Activated naive CD4-positive, alpha-beta T cell treated with anti-CD3 and anti-CD28 coated beads, Interleukin-2, amount 50 U/mL, for 72 hours (primary cell): Measurements from ENCODE around the gene MXRA5. TPM values are rescaled to one million over a fixed set of nuclear protein-coding genes. Genes with fewer than 3 reads are reported as not detected.
"Not testable (repeated sequence)": the region's sequence is repeated elsewhere in the genome, so short reads cannot be mapped to it uniquely, and the experiment has no call there.

Experiments
- ATAC-seq, 2 donors: fragments of 150-1000 bp; cut with Tn5 transposase; 2 replicates each; pipeline ENCODE4 v1.10.0; 2021; ENCODE audit warnings: mild to moderate bottlenecking in 2 of 2, moderate library complexity in 2 of 2
- DNase-seq, 2 donors: peaks; one replicate each; pipeline ENCODE4 v3.0.0; 2021 to 2022; ENCODE audit warnings: low spot score in 2 of 2
- H3K27ac Mint-ChIP-seq, 2 donors: one replicate each; pipeline ENCODE4 v1.8.0; 2022; ENCODE audit warnings: mild to moderate bottlenecking in 2 of 2, mixed read lengths in 2 of 2
- H3K36me3 Mint-ChIP-seq, 2 donors: one replicate each; pipeline ENCODE4 v1.8.0; 2022; ENCODE audit warnings: mixed read lengths in 2 of 2
- H3K9me3 Mint-ChIP-seq, 2 donors: one replicate each; pipeline ENCODE4 v1.8.0; 2022; ENCODE audit warnings: mixed read lengths in 2 of 2
- total RNA-seq, 2 donors: library from RNA; stranded (reverse); gene quantifications; one replicate each; pipeline ENCODE4 v1.2.3, GENCODE V29; 2022

The MXRA5 gene, protein sequence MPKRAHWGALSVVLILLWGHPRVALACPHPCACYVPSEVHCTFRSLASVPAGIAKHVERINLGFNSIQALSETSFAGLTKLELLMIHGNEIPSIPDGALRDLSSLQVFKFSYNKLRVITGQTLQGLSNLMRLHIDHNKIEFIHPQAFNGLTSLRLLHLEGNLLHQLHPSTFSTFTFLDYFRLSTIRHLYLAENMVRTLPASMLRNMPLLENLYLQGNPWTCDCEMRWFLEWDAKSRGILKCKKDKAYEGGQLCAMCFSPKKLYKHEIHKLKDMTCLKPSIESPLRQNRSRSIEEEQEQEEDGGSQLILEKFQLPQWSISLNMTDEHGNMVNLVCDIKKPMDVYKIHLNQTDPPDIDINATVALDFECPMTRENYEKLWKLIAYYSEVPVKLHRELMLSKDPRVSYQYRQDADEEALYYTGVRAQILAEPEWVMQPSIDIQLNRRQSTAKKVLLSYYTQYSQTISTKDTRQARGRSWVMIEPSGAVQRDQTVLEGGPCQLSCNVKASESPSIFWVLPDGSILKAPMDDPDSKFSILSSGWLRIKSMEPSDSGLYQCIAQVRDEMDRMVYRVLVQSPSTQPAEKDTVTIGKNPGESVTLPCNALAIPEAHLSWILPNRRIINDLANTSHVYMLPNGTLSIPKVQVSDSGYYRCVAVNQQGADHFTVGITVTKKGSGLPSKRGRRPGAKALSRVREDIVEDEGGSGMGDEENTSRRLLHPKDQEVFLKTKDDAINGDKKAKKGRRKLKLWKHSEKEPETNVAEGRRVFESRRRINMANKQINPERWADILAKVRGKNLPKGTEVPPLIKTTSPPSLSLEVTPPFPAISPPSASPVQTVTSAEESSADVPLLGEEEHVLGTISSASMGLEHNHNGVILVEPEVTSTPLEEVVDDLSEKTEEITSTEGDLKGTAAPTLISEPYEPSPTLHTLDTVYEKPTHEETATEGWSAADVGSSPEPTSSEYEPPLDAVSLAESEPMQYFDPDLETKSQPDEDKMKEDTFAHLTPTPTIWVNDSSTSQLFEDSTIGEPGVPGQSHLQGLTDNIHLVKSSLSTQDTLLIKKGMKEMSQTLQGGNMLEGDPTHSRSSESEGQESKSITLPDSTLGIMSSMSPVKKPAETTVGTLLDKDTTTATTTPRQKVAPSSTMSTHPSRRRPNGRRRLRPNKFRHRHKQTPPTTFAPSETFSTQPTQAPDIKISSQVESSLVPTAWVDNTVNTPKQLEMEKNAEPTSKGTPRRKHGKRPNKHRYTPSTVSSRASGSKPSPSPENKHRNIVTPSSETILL (N-terminal part only)
- not detected for total RNA-seq

DNA sequence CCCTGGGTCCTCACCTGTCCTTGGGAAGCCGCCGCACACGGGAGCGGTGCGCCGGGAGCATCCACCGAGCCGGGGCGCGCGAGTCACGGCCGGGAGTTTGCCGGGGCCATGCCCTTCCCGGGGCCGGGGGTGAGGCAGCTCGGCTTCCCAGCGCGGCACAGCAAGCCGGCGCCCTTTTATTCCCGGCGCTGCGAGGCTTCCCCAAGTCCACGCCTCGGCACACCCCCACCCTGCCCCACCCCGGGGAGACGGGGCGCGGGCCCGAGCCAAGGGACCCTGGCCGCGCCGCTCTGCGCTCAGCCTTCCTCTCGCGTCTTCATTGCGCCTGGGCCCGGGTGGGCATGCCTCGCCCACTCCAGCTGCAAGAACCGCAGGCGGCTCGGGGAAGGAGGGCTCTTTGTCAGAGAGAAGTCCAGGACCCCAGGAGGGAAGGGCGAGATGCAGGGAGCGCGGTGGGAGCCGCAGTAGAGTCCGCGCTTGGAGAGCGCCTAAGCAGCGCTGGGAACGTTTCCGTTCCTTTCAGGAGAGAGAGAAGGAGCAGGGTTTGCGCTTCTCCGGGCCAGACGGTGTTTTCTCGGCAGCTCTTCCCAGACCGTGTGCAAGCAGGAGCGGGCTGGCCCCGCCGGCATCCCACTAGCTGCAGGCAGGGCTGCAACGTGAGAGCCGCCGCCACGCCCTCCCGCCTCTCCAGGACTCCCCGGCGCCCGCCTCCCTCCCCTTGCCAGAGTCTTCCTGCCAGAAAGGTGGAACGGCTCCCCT lies at the start of gene MXRA5:
TSS of gene MXRA5 (minus strand) at position 152 of the 759 bp plus-strand sequence. CDS start 2,819 bp downstream, outside the sequence.
- Mint-ChIP-seq H3K27ac (no peak within 1 kb of the TSS), H3K9me3 (peaks cover 5 to 6% of the 10 kb centered on the region in 2 donors), H3K36me3 (peaks cover 0 to 5% of the 10 kb centered on the region in 2 donors)
- no peak for ATAC-seq
- DNase-seq = no peak

DNA sequence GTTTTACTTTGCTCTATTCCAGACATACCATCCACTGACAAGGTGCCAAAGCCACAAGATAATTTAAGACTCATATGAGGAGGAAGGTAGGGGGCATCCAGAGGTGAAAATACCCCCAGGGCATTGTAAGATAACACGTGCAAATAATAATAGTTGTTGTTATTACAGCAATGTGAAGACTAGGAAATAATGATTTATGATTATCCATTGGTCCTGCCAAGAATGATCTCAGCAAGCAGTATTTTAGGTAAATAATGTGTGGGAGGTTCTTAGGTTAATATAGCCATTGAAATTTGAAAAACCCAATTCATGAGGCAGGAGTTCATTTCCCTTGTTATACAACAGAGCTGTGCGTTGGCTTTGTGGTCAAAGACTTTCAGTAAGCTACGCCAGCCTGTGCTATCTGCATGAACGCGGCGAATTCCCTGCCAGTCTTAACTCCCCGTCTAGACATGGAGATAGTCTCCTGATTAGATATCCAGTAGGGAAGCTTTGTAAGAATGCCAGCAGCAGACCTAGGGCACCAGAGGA lies 47.2 kb upstream of the MXRA5 start:
- H3K36me3 Mint-ChIP-seq = no peaks in the 10 kb centered on the region
- DNase-seq (no peak), ATAC-seq (no peak)
- H3K27ac Mint-ChIP-seq = no peak overlapping the region
- H3K9me3 Mint-ChIP-seq = peaks cover 0 to 4% of the 10 kb centered on the region in 2 donors

DNA sequence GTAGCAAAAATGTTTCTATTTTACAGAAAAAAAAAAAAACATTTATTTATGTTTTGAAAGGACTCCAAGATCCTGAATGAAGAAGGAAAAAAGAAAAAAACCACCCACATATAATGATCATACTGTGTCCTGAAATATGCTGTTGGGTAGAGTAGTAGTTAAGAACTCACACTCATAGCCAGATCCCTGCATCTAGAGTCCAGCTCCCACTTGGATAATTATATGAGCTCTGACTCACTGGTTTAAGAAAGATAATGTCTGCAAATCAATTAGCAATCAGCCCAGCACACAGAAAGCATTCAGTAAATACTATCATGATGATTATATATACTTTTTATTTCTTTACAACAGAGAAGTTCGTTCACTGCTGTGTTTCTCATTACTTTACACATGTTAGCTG lies 46.7 kb upstream of the MXRA5 start:
- DNase-seq (no peak), ATAC-seq (no peak)
- no peaks in the 10 kb centered on the region for H3K36me3 Mint-ChIP-seq
- no peak overlapping the region for H3K27ac Mint-ChIP-seq
- H3K9me3 Mint-ChIP-seq = peaks cover 0 to 4% of the 10 kb centered on the region in 2 donors

DNA sequence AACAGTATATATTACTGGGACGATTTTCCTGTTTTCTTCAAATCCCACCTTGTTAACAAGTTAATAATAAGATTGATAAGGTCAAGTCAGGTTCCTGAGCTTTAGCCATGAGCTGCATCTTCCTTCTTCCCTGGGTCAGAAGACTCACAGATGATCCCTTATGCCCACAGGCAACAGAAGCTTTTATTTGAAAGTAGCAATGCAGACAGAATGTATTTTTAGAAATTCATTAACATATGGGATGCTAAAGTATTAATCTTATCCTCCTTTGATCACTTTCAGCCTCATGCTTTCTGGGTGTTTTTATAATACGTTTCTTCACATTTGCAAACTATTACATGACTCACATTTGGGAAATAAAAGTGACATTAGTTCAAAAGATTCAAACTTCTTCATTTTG lies 42.0 kb upstream of the MXRA5 start:
- Mint-ChIP-seq H3K27ac (no peak overlapping the region), H3K36me3 (no peaks in the 10 kb centered on the region), H3K9me3 (no peaks in the 10 kb centered on the region)
- no peak for ATAC-seq
- no peak for DNase-seq

DNA sequence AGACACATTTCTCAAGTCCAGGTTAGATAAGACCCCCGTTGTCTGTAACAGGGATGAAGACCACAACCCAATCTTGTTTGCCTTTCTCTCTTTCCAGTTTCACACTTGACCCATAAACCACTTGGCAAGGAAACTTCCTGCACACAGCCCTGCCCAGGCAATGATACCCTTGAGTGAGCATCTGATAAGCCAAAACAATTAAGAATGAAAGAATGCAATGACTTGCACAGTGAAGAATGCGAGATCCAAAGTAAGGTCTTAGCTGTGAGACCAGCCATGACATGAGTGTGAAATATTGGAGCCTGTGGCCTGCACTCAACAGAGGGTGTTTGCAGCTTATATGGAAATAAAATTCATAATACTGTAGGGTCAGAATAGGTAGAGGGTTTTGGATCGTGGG lies 37.9 kb upstream of the MXRA5 start:
- H3K9me3 Mint-ChIP-seq = no peaks in the 10 kb centered on the region
- no peak for DNase-seq
- H3K36me3 Mint-ChIP-seq = no peaks in the 10 kb centered on the region
- no peak overlapping the region for H3K27ac Mint-ChIP-seq
- ATAC-seq = no peak

DNA sequence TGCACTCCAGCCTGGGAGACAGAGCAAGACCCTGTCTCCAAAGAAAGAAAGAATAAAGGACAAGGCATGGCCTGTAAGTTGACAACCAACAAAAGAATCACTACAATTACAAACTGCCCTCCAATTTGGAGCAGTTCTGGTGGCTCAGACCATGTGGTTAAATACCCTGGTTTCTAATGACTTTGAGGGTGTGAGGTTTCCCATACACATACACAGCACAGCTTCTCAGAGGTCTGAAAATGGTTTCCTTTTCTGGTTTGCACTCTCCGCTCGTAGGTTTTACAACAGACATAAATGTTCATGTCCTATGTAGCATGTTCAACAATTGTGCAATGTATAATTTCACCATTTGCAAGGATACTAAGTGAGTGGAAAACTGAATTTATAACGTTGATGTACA lies 34.2 kb upstream of the MXRA5 start:
- no peak for DNase-seq
- Mint-ChIP-seq H3K36me3 (no peaks in the 10 kb centered on the region), H3K27ac (no peak overlapping the region), H3K9me3 (peaks cover 4% of the 10 kb centered on the region in 2 donors)
- ATAC-seq = no peak

DNA sequence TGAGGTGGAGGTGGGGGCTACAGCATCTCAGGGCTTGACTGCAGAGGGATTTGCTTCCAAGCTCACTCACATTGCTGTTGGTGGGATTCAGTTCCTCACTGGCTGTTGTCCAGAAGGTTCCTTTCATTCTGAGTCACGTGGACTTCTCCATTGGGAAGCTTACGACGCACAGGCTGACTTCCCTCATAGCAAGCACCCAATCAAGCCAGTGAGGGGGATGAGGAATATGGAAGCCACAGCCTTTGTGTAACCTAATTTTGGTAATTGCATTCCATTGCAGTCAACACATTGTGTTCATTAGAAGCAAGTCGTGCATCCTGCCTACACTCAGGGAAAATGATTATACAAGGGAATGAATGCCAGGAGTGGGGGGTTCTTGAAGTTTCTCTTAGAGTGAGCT lies 32.7 kb upstream of the MXRA5 start:
- no peak overlapping the region for H3K27ac Mint-ChIP-seq
- no peak for ATAC-seq
- peaks cover 4% of the 10 kb centered on the region in 2 donors for H3K9me3 Mint-ChIP-seq
- DNase-seq = no peak
- H3K36me3 Mint-ChIP-seq = no peaks in the 10 kb centered on the region

DNA sequence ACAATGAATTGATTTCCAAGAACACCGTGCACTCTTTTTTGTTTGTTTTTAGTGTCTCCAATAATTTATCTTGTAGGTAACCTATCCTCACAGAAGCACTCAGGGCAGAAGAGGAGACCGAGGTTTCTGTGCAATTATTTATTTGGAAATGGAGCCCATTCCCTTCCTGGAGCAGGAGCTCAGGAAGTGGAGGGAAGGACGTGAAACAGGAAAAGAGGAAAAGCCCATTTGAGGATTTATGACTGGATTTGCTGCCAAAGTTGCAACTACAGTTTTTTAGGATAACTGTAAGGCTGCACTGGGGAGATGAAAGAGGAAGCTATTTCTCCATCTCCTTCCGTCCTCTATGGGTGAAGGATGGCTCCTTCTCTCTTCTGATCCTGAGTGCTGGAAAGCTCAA lies 31.7 kb upstream of the MXRA5 start:
- Mint-ChIP-seq H3K27ac (no peak overlapping the region), H3K36me3 (no peaks in the 10 kb centered on the region), H3K9me3 (peaks cover 4 to 5% of the 10 kb centered on the region in 2 donors)
- DNase-seq (no peak), ATAC-seq (no peak)

DNA sequence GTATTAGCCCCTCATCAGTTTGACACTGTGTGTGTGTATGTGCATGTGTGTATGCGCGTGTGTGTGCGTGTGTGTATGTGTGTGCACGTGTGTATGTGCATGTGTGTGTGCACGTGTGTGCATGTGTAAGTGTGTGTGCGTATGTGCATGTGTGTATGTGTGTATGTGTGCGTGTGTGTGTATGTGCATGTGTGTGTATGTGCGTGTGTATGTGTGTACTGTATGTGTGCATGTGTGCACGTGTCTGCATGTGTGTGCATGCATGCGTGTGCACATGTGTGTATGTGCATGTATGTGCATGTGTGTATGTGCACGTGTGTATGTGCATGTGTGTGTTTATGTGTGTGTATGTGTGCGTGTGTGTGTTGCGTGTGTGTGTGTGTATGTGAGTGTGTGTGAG lies 31.1 kb upstream of the MXRA5 start:
- ATAC-seq (no peak), DNase-seq (no peak)
- H3K36me3 Mint-ChIP-seq = no peaks in the 10 kb centered on the region
- no peak overlapping the region for H3K27ac Mint-ChIP-seq
- H3K9me3 Mint-ChIP-seq = peaks cover 8 to 9% of the 10 kb centered on the region in 2 donors

DNA sequence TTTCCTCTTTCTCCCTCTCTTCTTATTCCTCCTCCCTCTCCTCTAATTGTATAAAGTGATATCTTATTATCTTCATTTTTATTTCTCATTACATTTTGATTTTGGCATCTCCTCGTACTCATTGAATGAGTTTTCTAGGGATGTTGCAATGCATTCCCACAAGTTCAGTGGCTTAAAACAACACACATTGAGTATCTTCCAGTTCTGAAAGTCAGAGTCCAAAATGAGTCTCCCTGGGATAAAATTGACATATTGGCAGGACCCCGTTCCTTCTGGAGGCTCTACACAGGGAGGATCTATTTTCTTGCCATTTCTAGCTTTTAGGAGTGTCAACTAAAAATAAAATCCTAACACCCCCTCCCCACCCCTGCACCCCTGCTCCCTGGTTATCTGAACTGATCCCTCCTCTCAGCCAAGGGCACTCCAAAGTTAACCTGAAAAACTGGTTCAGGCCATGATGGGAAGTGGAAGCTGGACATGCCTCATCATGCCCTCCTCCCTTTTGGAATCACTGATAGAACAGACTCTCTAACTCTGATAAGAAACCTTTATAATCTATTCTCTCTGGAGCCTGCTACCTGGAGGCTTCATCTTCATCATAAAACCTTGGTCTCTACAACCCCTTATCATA lies 29.5 kb upstream of the MXRA5 start:
- not testable (repeated sequence) for H3K9me3 Mint-ChIP-seq, H3K36me3 Mint-ChIP-seq, H3K27ac Mint-ChIP-seq, DNase-seq, ATAC-seq

DNA sequence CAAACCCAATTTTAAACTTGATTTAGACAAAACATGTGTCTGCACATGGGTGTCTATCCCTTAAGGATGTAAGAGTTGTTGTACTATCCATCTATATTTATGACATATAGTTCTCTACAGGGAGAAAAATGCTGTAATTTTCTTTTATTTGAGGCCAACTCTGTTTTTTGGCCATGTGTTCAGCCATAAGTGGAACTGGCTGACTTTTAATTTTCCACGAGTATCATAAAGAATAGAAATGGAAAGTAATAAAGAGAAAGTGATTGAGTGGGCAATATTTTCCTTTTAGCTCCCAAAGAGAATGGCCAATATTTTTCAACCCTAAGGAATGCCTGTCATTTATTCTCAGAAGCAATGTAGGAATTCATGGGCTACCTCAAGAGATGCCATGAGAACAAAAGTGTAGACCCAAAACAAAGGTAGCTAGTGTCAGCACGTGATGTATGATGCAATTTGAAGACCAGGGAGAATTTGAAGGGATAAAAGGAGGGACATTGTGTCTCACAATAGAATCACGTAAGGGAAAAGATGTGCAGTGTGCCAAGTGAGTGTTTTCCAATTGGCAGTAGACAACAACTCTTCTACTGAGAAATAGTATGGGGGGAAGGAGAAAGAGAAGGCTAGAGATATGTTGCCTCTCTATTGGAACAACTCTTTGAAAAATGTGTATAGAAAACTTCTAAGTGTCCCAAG lies 27.8 kb upstream of the MXRA5 start:
- no peaks in the 10 kb centered on the region for H3K36me3 Mint-ChIP-seq

DNA sequence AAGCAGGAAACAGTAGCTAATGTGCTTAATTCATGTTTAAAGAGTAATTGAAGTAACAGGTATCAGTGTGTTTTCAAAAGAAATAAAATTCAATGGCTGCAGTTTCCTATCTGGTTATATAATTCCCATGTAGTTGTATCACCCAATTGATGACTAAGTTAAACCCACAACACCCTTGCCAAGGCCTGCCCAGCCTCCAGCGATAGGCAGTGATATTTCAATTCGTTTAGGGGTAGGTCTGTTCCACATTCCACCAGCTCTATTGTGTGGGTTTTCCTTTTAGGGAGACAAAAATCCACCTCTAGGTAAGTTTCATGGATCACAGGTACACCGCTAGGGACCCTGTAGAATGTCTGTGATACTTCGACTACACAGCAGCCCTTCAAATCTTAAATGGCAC lies 24.7 kb upstream of the MXRA5 start:
- Mint-ChIP-seq H3K27ac (no peak overlapping the region), H3K9me3 (peaks cover 4 to 5% of the 10 kb centered on the region in 2 donors), H3K36me3 (no peaks in the 10 kb centered on the region)
- DNase-seq = no peak
- no peak for ATAC-seq

More for the DNA sequence above, 27.8 kb upstream of the MXRA5 start:
- no peak for ATAC-seq
- H3K27ac Mint-ChIP-seq = no peak overlapping the region
- peaks cover 8 to 9% of the 10 kb centered on the region in 2 donors for H3K9me3 Mint-ChIP-seq
- no peak for DNase-seq

DNA sequence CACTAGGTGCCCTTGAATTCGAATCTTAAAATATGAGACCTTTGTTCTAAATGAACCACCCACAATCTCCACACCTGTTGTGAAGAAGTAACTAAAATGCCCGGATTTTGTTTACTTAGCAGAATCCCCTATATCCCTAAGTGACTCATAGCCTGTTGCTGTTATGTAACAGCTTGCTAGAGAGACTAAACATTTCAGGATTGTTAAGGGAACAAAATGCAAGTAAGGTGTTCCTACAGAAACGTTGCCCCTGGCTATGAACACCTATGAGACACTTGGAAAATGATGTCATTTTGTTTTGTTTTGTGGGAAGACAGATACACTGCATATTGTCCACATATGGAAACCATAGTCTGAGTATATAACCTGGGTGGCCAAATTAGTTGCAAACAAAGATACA lies 24.2 kb upstream of the MXRA5 start:
- Mint-ChIP-seq H3K27ac (no peak overlapping the region), H3K9me3 (peaks cover 4 to 5% of the 10 kb centered on the region in 2 donors), H3K36me3 (no peaks in the 10 kb centered on the region)
- DNase-seq = no peak
- ATAC-seq = no peak

DNA sequence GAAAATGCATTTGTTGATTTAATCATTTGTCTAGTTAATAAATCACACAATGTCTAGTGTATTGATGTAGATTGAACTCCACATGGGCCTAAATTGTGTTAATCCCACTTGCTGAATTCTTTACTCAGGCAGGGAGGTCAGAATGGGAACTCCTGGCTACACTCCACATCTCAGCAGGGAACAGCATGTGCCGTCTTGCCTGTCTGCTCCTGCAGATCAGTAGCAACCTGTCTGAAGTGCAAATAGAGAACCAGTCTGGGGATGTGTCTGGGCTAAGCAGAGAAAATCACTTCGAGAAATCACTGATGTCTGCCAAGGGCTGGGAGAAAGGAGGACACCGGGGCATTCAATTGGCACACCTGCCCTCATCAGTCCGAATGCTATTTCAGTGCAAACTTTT lies 16.5 kb upstream of the MXRA5 start:
- no peak for ATAC-seq

DNA sequence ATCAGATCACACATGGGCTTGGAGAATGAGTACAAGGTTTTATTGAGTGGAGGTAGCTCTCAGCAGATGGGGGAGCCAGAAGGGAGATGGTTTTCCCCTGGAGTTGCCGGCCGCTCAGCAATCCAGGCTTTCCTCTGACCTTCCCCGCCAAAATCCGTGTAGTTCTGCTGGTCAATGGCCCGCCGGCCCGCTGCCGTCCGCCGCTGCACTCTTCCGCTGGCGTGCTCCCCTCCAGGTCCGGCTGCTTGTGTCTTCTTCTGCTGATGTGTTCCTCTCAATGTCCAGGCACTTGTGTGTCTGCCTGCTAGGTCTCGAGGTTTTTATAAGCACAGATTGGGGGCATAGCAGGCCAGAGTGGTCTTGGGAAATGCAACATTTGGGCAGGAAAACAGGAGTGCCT lies 14.4 kb upstream of the MXRA5 start:
- no peaks in the 10 kb centered on the region for H3K36me3 Mint-ChIP-seq
- ATAC-seq = no peak
- DNase-seq = no peak
- no peaks in the 10 kb centered on the region for H3K9me3 Mint-ChIP-seq
- H3K27ac Mint-ChIP-seq = no peak overlapping the region

More for the DNA sequence above, 16.5 kb upstream of the MXRA5 start:
- no peak overlapping the region for H3K27ac Mint-ChIP-seq
- H3K9me3 Mint-ChIP-seq = no peaks in the 10 kb centered on the region
- no peak for DNase-seq
- H3K36me3 Mint-ChIP-seq = no peaks in the 10 kb centered on the region
